ENCODE results near the gene LILRB3. TPM values are rescaled to one million over a fixed set of nuclear protein-coding genes. Genes with fewer than 3 reads are reported as not detected.
"Not testable (repeated sequence)": the region's sequence is repeated elsewhere in the genome, so short reads cannot be mapped to it uniquely, and the experiment has no call there.

LILRB3 gene
- total RNA-seq, 4 donors from 2014 or later, result 3.0 to 5.3 TPM; not detected in 2

- H3K4me1 ChIP-seq, result no peaks in the 10 kb centered on the region
- H3K4me3 ChIP-seq, result no peak overlapping the region
- no peak overlapping the region for H3K27ac ChIP-seq
- no peaks in the 10 kb centered on the region for H3K36me3 ChIP-seq
- no peaks in the 10 kb centered on the region for H3K27me3 ChIP-seq
- no peaks in the 10 kb centered on the region for H3K9me3 ChIP-seq
- no peak for DNase-seq
- intact Hi-C loops (cut with DNase I; ENCODE audit: low total_unique reads), result no loop called here
- no peak for TF ChIP-seq CTCF (IDR thresholded peaks at IDR 0.05)
- no peak for TF ChIP-seq POLR2A (IDR thresholded peaks at IDR 0.05)
Observed at GRCh38 chr19:54218960-54219661, 3.7 kb downstream of the LILRB3 start.

- TF ChIP-seq CTCF (IDR thresholded peaks at IDR 0.05), result no peak
- no peak for TF ChIP-seq POLR2A (IDR thresholded peaks at IDR 0.05)
- no peak for DNase-seq
- Histone ChIP-seq H3K4me3 (no peak overlapping the region), H3K27me3 (no peaks in the 10 kb centered on the region), H3K36me3 (no peaks in the 10 kb centered on the region), H3K9me3 (no peaks in the 10 kb centered on the region), H3K4me1 (no peaks in the 10 kb centered on the region), H3K27ac (no peak overlapping the region)
- intact Hi-C loops (cut with DNase I; ENCODE audit: low total_unique reads), result no loop called here
Observed at GRCh38 chr19:54218259-54218658, 4.5 kb downstream of the LILRB3 start.

- intact Hi-C loops (cut with DNase I; ENCODE audit: low total_unique reads); H3K4me3 ChIP-seq; H3K36me3 ChIP-seq; H3K27ac ChIP-seq; H3K9me3 ChIP-seq; H3K4me1 ChIP-seq; H3K27me3 ChIP-seq; DNase-seq: not testable (repeated sequence)
Observed at GRCh38 chr19:54217517-54218247, 5.1 kb downstream of the LILRB3 start.

GRCh38 chr19:54216869-54217268, 5.9 kb downstream of the LILRB3 start:
- no peaks in the 10 kb centered on the region for H3K4me1 ChIP-seq
- TF ChIP-seq CTCF (IDR thresholded peaks at IDR 0.05), result no peak
- TF ChIP-seq POLR2A (IDR thresholded peaks at IDR 0.05), result no peak
- intact Hi-C loops (cut with DNase I; ENCODE audit: low total_unique reads), result no loop called here

GRCh38 chr19:54214734-54215133, 8.1 kb downstream of the LILRB3 start:
- DNase-seq; H3K9me3 ChIP-seq; H3K27me3 ChIP-seq; H3K27ac ChIP-seq; intact Hi-C loops (cut with DNase I; ENCODE audit: low total_unique reads); H3K4me3 ChIP-seq; H3K36me3 ChIP-seq; H3K4me1 ChIP-seq: not testable (repeated sequence)

More at GRCh38 chr19:54216869-54217268, 5.9 kb downstream of the LILRB3 start:
- no peaks in the 10 kb centered on the region for H3K36me3 ChIP-seq
- no peak overlapping the region for H3K27ac ChIP-seq
- H3K27me3 ChIP-seq, result no peaks in the 10 kb centered on the region
- DNase-seq, result no peak
- H3K9me3 ChIP-seq, result no peaks in the 10 kb centered on the region
- no peak overlapping the region for H3K4me3 ChIP-seq

GRCh38 chr19:54214217-54214616, 8.6 kb downstream of the LILRB3 start:
- H3K4me3 ChIP-seq; H3K36me3 ChIP-seq; H3K9me3 ChIP-seq; H3K4me1 ChIP-seq; DNase-seq; intact Hi-C loops (cut with DNase I; ENCODE audit: low total_unique reads); H3K27ac ChIP-seq; H3K27me3 ChIP-seq: not testable (repeated sequence)

Data from uterus (tissue), 4 donors.